ENCODE data around the gene DIDO1.

DIDO1 gene

GRCh38 chr20:62881662-62882395, 44.5 kb downstream of the DIDO1 start:
- Histone ChIP-seq H3K36me3 (ENCODE audit: control insufficient read depth, insufficient read depth, low read length) (peaks cover 3% of the 10 kb centered on the region; the same call in 1 of the 2 replicates), H3K9me3 (ENCODE audit: control insufficient read depth, insufficient read depth, low read length) (no peaks in the 10 kb centered on the region), H3K27me3 (ENCODE audit: control insufficient read depth, insufficient read depth, low read length) (no peaks in the 10 kb centered on the region), H3K27ac (ENCODE audit: low read length) (no peak overlapping the region), H3K4me1 (ENCODE audit: control insufficient read depth, insufficient read depth, low read length) (peaks cover 3% of the 10 kb centered on the region; the same call in 1 of the 2 replicates), H3K4me3 (ENCODE audit: low read length) (no peak overlapping the region)
- no CpG with 5 or more reads among the region's 46 CpGs for WGBS (ENCODE audit: insufficient coverage, insufficient read length)
- no peak for DNase-seq (ENCODE audit: low read depth, low spot score)

DNA sequence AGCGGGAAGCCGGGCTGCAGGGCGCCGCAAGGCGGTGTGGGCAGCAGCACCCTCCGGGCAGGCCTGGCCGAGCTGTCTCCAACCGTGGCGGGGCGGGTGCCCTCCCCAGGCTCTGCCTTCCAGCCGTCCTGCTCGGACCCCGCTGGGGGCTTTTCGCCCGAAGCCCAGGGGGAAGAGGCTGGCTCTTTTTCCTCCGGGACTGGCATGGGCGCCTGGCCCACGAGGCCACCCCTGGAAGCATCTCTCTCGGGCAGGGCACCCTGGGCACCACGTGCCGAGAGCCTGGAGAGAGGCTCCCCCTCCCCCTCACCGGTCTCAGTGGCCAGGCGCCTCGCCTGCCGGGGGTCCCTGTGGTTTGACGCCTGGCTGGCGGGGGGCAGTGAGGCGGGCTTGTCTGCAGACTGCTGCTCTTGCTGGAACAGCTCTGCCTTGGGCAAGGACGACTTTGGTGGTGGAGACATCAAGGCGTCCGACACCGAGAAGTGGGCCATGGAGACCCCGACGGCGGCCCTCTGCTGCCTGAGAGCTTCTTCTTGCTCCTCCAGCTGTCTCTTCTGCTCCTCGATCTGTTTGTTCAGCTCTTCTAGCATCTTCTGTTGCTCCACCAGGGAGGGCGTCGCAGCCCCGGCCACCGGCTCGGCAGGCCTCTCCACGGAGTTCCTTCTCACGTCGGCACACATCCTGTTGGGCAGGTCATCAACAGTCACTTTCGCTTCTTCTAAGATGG, 45.2 kb downstream of the DIDO1 start:
- peaks cover 3% of the 10 kb centered on the region; the same call in 1 of the 2 replicates for H3K4me1 ChIP-seq (ENCODE audit: control insufficient read depth, insufficient read depth, low read length)
- H3K4me3 ChIP-seq (ENCODE audit: low read length), result no peak overlapping the region
- no peak for DNase-seq (ENCODE audit: low read depth, low spot score)
- H3K36me3 ChIP-seq (ENCODE audit: control insufficient read depth, insufficient read depth, low read length), result peaks cover 3% of the 10 kb centered on the region; the same call in 1 of the 2 replicates
- H3K27me3 ChIP-seq (ENCODE audit: control insufficient read depth, insufficient read depth, low read length), result no peaks in the 10 kb centered on the region
- no peak overlapping the region for H3K27ac ChIP-seq (ENCODE audit: low read length)
- no peaks in the 10 kb centered on the region for H3K9me3 ChIP-seq (ENCODE audit: control insufficient read depth, insufficient read depth, low read length)
- no CpG with 5 or more reads among the region's 45 CpGs for WGBS (ENCODE audit: insufficient coverage, insufficient read length)

DNA sequence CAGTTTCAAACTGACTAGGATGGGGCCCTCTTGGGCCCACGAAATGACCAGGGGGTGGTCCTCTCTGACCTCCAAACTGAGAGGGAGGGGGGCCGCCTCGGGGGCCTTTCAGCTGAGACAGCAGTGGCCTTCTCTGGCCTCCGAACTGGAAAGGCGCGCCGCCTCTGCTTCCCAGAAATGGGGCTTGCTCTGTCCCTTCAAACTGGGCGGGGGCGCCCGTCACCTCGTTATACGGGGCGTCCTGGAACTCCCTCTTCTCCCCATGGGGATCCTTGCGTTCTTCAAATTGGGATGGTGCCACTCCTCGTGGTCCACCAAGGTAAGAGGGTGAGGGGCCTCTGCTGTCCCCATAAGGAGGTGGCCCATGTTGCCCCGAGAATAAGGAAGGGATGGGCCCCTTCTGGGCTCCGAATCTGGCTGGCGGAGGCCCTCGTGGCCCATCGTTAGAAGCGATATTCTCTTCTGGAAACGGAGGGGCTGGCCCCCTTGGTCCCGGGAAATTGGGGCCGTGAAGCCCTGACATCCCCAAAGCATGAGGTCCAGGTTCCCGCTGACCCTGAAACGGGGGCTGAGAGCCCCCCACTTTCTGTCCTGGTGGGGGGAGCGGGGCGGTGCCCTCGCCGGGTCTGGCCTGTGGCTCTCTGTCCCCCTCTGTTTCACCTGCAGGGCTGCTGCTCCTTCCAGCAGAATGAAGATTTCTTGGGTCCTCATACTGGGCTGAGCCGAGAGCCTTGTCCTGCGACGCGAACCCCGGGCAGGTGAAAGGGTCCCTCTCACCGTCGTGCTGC, 46.0 kb downstream of the DIDO1 start:
- H3K9me3 ChIP-seq (ENCODE audit: control insufficient read depth, insufficient read depth, low read length), result no peaks in the 10 kb centered on the region
- WGBS (ENCODE audit: insufficient coverage, insufficient read length), result no CpG with 5 or more reads among the region's 37 CpGs
- DNase-seq (ENCODE audit: low read depth, low spot score), result no peak
- no peaks in the 10 kb centered on the region; the same call in 1 of the 2 replicates for H3K4me1 ChIP-seq (ENCODE audit: control insufficient read depth, insufficient read depth, low read length)
- peaks cover 3% of the 10 kb centered on the region; the same call in 1 of the 2 replicates for H3K36me3 ChIP-seq (ENCODE audit: control insufficient read depth, insufficient read depth, low read length)
- H3K4me3 ChIP-seq (ENCODE audit: low read length), result no peak overlapping the region
- H3K27ac ChIP-seq (ENCODE audit: low read length), result no peak overlapping the region
- no peaks in the 10 kb centered on the region for H3K27me3 ChIP-seq (ENCODE audit: control insufficient read depth, insufficient read depth, low read length)

- H3K4me1 ChIP-seq (ENCODE audit: control insufficient read depth, insufficient read depth, low read length), result no peaks in the 10 kb centered on the region; the same call in 1 of the 2 replicates
- H3K36me3 ChIP-seq (ENCODE audit: control insufficient read depth, insufficient read depth, low read length), result peaks cover 3% of the 10 kb centered on the region; the same call in 1 of the 2 replicates
- WGBS (ENCODE audit: insufficient coverage, insufficient read length), result no CpG with 5 or more reads among the region's 80 CpGs
- no peaks in the 10 kb centered on the region for H3K9me3 ChIP-seq (ENCODE audit: control insufficient read depth, insufficient read depth, low read length)
- H3K4me3 ChIP-seq (ENCODE audit: low read length), result peak overlapping the region; percentile 2; the same call in 1 of the 2 replicates
- no peak for DNase-seq (ENCODE audit: low read depth, low spot score)
- H3K27ac ChIP-seq (ENCODE audit: low read length), result no peak overlapping the region
- no peaks in the 10 kb centered on the region for H3K27me3 ChIP-seq (ENCODE audit: control insufficient read depth, insufficient read depth, low read length)
Measured at GRCh38 chr20:62879275-62880146, 46.8 kb downstream of the DIDO1 start.

GRCh38 chr20:62878244-62879038, 47.9 kb downstream of the DIDO1 start:
- H3K4me1 ChIP-seq (ENCODE audit: control insufficient read depth, insufficient read depth, low read length), result no peaks in the 10 kb centered on the region; the same call in 1 of the 2 replicates
- H3K36me3 ChIP-seq (ENCODE audit: control insufficient read depth, insufficient read depth, low read length), result peaks cover 3% of the 10 kb centered on the region; the same call in 1 of the 2 replicates
- H3K4me3 ChIP-seq (ENCODE audit: low read length), result no peak overlapping the region
- DNase-seq (ENCODE audit: low read depth, low spot score), result no peak
- no CpG with 5 or more reads among the region's 20 CpGs for WGBS (ENCODE audit: insufficient coverage, insufficient read length)
- H3K9me3 ChIP-seq (ENCODE audit: control insufficient read depth, insufficient read depth, low read length), result no peaks in the 10 kb centered on the region
- no peak overlapping the region for H3K27ac ChIP-seq (ENCODE audit: low read length)
- H3K27me3 ChIP-seq (ENCODE audit: control insufficient read depth, insufficient read depth, low read length), result no peaks in the 10 kb centered on the region

DNA sequence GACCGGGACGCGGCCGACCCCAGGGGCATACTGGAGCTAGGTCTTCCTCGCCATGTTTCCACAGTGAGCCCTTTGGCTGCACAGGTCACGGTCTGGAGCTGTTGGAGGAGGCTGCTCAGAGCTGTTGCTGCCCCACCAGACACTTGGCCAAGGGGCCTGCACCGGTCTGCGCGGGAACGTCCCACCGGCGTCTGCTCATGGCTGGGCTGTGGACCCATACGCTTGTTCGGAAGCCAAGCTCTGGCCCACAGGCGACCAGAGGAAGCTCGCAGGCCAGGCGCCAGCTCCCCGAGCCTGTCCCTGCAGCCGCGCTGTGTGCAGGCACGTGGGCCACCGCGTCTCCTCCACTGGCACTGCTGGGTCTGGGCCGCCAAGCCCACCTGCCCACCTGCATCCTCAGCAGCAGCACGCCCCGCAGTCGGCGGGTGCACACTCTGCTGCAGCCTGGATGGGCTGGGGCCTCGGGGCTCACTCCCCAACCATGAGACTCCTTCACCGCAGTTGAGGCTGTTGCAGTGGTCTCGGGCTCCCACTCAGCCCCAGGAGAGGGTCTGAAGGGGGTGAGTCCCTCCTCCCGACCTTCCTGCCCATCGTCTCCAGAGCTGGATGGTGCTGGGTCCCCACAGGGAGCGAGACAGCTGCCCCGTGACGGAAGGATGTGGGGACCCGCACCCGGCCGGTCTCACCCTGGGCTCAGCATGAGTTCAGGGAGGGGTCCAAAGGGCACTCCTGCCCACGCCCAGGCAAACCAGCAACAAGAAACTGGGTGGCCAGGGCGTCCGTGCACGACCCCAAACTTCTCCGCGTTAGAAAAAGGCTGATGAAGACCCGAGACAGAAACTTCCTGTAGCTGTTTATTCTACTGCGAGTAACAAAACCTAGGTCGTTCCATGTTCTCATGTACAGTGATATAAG, 49.1 kb downstream of the DIDO1 start:
- Histone ChIP-seq H3K4me1 (ENCODE audit: control insufficient read depth, insufficient read depth, low read length) (no peaks in the 10 kb centered on the region; the same call in 1 of the 2 replicates), H3K27ac (ENCODE audit: low read length) (no peak overlapping the region), H3K36me3 (ENCODE audit: control insufficient read depth, insufficient read depth, low read length) (peaks cover 3% of the 10 kb centered on the region; the same call in 1 of the 2 replicates), H3K27me3 (ENCODE audit: control insufficient read depth, insufficient read depth, low read length) (no peaks in the 10 kb centered on the region), H3K9me3 (ENCODE audit: control insufficient read depth, insufficient read depth, low read length) (no peaks in the 10 kb centered on the region), H3K4me3 (ENCODE audit: low read length) (no peak overlapping the region)
- no CpG with 5 or more reads among the region's 48 CpGs for WGBS (ENCODE audit: insufficient coverage, insufficient read length)
- no peak for DNase-seq (ENCODE audit: low read depth, low spot score)

- no CpG with 5 or more reads among the region's 13 CpGs for WGBS (ENCODE audit: insufficient coverage, insufficient read length)
- Histone ChIP-seq H3K27me3 (ENCODE audit: control insufficient read depth, insufficient read depth, low read length) (no peaks in the 10 kb centered on the region), H3K4me3 (ENCODE audit: low read length) (no peak overlapping the region), H3K27ac (ENCODE audit: low read length) (no peak overlapping the region), H3K4me1 (ENCODE audit: control insufficient read depth, insufficient read depth, low read length) (no peaks in the 10 kb centered on the region; the same call in 1 of the 2 replicates), H3K9me3 (ENCODE audit: control insufficient read depth, insufficient read depth, low read length) (no peaks in the 10 kb centered on the region), H3K36me3 (ENCODE audit: control insufficient read depth, insufficient read depth, low read length) (peaks cover 3% of the 10 kb centered on the region; the same call in 1 of the 2 replicates)
- no peak for DNase-seq (ENCODE audit: low read depth, low spot score)
Measured at GRCh38 chr20:62876501-62876901, 49.8 kb downstream of the DIDO1 start.

DNA sequence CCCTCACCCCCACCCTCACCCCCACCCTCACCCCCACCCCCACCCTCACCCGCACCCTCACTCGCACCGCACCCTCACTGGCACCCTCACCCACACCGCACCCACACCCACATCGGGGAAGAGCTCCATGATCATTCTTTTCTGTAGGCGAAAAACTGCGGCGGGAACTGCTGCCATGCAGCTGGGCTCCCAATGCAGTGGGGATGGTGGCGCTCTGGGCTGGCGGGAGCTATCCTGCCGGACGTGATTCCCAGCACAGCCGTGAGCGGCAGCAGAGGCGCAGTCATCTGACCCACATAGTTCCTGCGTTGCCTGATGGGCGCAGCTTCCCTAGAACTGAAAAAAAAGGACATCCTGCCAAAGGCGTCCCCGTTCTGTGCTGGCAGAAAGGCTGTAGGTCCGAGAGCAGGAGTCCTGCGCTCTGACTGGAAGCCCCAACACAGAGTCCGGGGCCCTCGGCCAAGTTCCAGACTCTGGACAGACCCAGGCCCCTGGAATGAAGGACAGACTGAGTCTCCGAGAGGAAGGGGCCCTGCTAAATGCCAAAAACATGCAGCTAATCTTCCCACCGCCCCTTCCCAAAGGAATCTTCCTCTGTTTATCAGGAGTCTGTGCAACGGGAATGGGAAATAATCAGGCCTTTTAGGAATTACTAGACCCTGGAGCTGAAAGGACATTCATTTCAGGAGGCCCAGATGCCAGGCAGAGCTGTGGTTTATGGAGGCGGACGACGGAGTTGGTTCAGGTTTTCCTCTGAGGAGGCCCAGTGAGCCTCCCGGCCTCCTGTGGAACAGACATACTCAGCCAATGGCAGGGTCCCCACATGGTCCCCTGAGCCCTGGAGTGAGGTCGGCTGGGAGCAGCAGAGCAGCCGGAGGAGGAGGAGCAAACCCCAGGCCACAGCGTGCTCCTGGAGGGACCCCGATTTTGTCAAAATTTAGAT, 50.6 kb downstream of the DIDO1 start:
- no peak for DNase-seq (ENCODE audit: low read depth, low spot score)
- WGBS (ENCODE audit: insufficient coverage, insufficient read length), result no CpG with 5 or more reads among the region's 34 CpGs
- no peaks in the 10 kb centered on the region; the same call in 1 of the 2 replicates for H3K4me1 ChIP-seq (ENCODE audit: control insufficient read depth, insufficient read depth, low read length)
- no peaks in the 10 kb centered on the region for H3K27me3 ChIP-seq (ENCODE audit: control insufficient read depth, insufficient read depth, low read length)
- no peaks in the 10 kb centered on the region for H3K9me3 ChIP-seq (ENCODE audit: control insufficient read depth, insufficient read depth, low read length)
- no peak overlapping the region for H3K4me3 ChIP-seq (ENCODE audit: low read length)
- peaks cover 1% of the 10 kb centered on the region; the same call in 1 of the 2 replicates for H3K36me3 ChIP-seq (ENCODE audit: control insufficient read depth, insufficient read depth, low read length)
- no peak overlapping the region for H3K27ac ChIP-seq (ENCODE audit: low read length)
